ENCODE data around the gene HABP2. TPM values are rescaled to one million over a fixed set of nuclear protein-coding genes. Genes with fewer than 3 reads are reported as not detected.

The HABP2 gene
- total RNA-seq, 1 donor from 2014 or later = not detected

- Mint-ChIP-seq H3K4me3 (no peak overlapping the region), H3K36me3 (ENCODE audit: low read depth) (no peaks in the 10 kb centered on the region), H3K4me1 (no peaks in the 10 kb centered on the region), H3K27ac (no peak overlapping the region), H3K27me3 (peaks cover 1% of the 10 kb centered on the region), H3K9me3 (no peaks in the 10 kb centered on the region)
- ChIA-PET CTCF (no interaction called here), POLR2A (no interaction called here)
- TF ChIP-seq CTCF (IDR thresholded peaks at IDR 0.05) = no peak
- no peak for ATAC-seq (ENCODE audit: low read depth)
- no peak for DNase-seq
- intact Hi-C loops (cut with micrococcal nuclease) = no loop called here
These were observed 8.5 kb upstream of the HABP2 start for GRCh38 chr10:113544392-113544791.

DNA sequence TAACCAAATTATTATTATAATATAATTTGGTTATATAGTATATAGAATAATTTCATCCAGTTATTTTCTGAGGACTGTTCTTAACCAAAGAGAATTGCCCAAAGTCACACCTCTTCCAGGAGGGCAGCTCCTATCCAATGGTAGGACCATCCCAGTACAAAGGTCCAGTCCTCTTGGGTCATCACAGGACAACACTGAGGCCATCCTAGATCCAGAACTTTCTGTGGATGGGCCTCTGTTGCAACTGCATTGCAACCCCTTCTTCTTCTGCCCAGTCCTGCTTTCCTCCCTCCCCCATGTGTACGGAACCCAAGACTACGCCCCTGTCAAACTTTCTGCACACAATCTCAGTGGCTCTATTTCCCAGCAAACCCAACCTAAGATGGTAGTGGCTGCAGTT is 5.4 kb upstream of the HABP2 start:
- ChIA-PET POLR2A (no interaction called here), CTCF (no interaction called here)
- Mint-ChIP-seq H3K27me3 (peaks cover 1% of the 10 kb centered on the region), H3K9me3 (no peaks in the 10 kb centered on the region), H3K36me3 (ENCODE audit: low read depth) (no peaks in the 10 kb centered on the region), H3K27ac (no peak overlapping the region), H3K4me3 (no peak overlapping the region), H3K4me1 (no peaks in the 10 kb centered on the region)
- no peak for ATAC-seq (ENCODE audit: low read depth)
- no peak for DNase-seq
- intact Hi-C loops (cut with micrococcal nuclease) = no loop called here
- TF ChIP-seq CTCF (IDR thresholded peaks at IDR 0.05) = no peak

GRCh38 chr10:113549856-113550255 is 3.0 kb upstream of the HABP2 start:
- intact Hi-C loops (cut with micrococcal nuclease) = no loop called here
- no peak for TF ChIP-seq CTCF (IDR thresholded peaks at IDR 0.05)
- POLR2A ChIA-PET = no interaction called here
- no peaks in the 10 kb centered on the region for H3K36me3 Mint-ChIP-seq (ENCODE audit: low read depth)
- no peak for DNase-seq
- H3K9me3 Mint-ChIP-seq = no peaks in the 10 kb centered on the region
- no peak for ATAC-seq (ENCODE audit: low read depth)
- no peaks in the 10 kb centered on the region for H3K4me1 Mint-ChIP-seq
- peaks cover 3% of the 10 kb centered on the region for H3K27me3 Mint-ChIP-seq
- CTCF ChIA-PET = no interaction called here
- no peak overlapping the region for H3K27ac Mint-ChIP-seq
- H3K4me3 Mint-ChIP-seq = no peak overlapping the region

GRCh38 chr10:113550365-113550764 is 2.5 kb upstream of the HABP2 start:
- peaks cover 3% of the 10 kb centered on the region for H3K27me3 Mint-ChIP-seq
- intact Hi-C loops (cut with micrococcal nuclease) = no loop called here
- H3K4me1 Mint-ChIP-seq = no peaks in the 10 kb centered on the region
- no peak for TF ChIP-seq CTCF (IDR thresholded peaks at IDR 0.05)
- ATAC-seq (ENCODE audit: low read depth) (no peak), DNase-seq (no peak)
- no peaks in the 10 kb centered on the region for H3K9me3 Mint-ChIP-seq
- H3K4me3 Mint-ChIP-seq = no peak overlapping the region
- POLR2A ChIA-PET = no interaction called here
- H3K27ac Mint-ChIP-seq = no peak overlapping the region
- no peaks in the 10 kb centered on the region for H3K36me3 Mint-ChIP-seq (ENCODE audit: low read depth)
- CTCF ChIA-PET = no interaction called here

DNA sequence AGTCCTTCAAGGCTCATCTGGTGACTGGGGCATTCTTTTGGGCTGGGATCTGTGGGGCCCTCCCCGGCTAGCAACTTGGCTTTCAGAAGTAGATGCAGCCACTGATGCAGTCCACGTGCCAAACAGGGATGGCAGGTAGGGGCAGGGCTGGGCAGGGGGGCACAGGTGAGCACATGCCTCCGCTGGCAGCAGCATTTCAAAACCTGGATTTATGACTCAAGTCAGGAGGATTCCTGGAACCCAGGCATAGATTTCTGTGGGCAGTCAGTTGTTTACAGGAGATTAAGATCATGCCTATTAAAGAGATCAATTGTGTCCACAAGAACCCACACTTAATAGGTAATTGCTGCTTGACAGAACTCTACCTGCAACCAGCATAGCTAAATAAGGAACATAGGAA is 839 bp upstream of the HABP2 start:
- TF ChIP-seq CTCF (IDR thresholded peaks at IDR 0.05) = no peak
- Mint-ChIP-seq H3K4me3 (no peak overlapping the region), H3K4me1 (no peaks in the 10 kb centered on the region), H3K9me3 (no peaks in the 10 kb centered on the region), H3K27ac (no peak overlapping the region), H3K27me3 (peaks cover 5% of the 10 kb centered on the region), H3K36me3 (ENCODE audit: low read depth) (no peaks in the 10 kb centered on the region)
- intact Hi-C loops (cut with micrococcal nuclease) = no loop called here
- no peak for DNase-seq
- ATAC-seq (ENCODE audit: low read depth) = no peak
- CTCF ChIA-PET = no interaction called here
- POLR2A ChIA-PET = no interaction called here
